NCI-H2107 treated with DMSO at 0.1 percent for 48 hours (cell line): ENCODE measurements around the gene PRXL2B.

Source experiments
- DNase-seq: peaks from one replicate; lab custom pipeline; 2025; ENCODE audit not compliant: unreplicated experiment; lab: John Stamatoyannopoulos, UW

PRXL2B gene

GRCh38 chr1:2584686-2585317, 1.8 kb upstream of the PRXL2B start:
- DNase-seq: no peak

- no peak for DNase-seq
Observed at GRCh38 chr1:2585318-2586092, 1.1 kb upstream of the PRXL2B start.

- no peak for DNase-seq
Observed at GRCh38 chr1:2587071-2587859, 688 bp downstream of the PRXL2B start.

- no peak for DNase-seq
Observed at GRCh38 chr1:2587860-2588571, 1.4 kb downstream of the PRXL2B start.

GRCh38 chr1:2588661-2589430, 2.3 kb downstream of the PRXL2B start:
- no peak for DNase-seq

GRCh38 chr1:2589431-2590232, 3.1 kb downstream of the PRXL2B start:
- no peak for DNase-seq

GRCh38 chr1:2590233-2591141, 3.9 kb downstream of the PRXL2B start:
- DNase-seq: no peak

- DNase-seq: no peak
Observed at GRCh38 chr1:2591233-2591580, 4.6 kb downstream of the PRXL2B start.

- no peak for DNase-seq
Observed at GRCh38 chr1:2591581-2592261, 5.1 kb downstream of the PRXL2B start.

- DNase-seq: no peak
Observed at GRCh38 chr1:2592672-2593071, 6.1 kb downstream of the PRXL2B start.

GRCh38 chr1:2593251-2593878, 6.8 kb downstream of the PRXL2B start:
- DNase-seq: no peak

- no peak for DNase-seq
Observed at GRCh38 chr1:2594001-2594640, 7.5 kb downstream of the PRXL2B start.

- no peak for DNase-seq
Observed at GRCh38 chr1:2594641-2595131, 8.1 kb downstream of the PRXL2B start.

GRCh38 chr1:2595261-2595811, 8.8 kb downstream of the PRXL2B start:
- no peak for DNase-seq

- DNase-seq: no peak
Observed at GRCh38 chr1:2595812-2596529, 9.4 kb downstream of the PRXL2B start.
